ENCODE measurements around the gene PKP1.

Gene PKP1

GRCh38 chr1:201304126-201304525 lies 20.8 kb downstream of the PKP1 start:
- H3K36me3 ChIP-seq (ENCODE audit: low read length) = no peaks in the 10 kb centered on the region
- H2AFZ ChIP-seq (ENCODE audit: low read depth, low read length, severe bottlenecking) = no peak overlapping the region
- H3K9me3 ChIP-seq (ENCODE audit: insufficient read depth, low read length) = no peaks in the 10 kb centered on the region
- no peaks in the 10 kb centered on the region for H4K20me1 ChIP-seq (ENCODE audit: low read depth, low read length)
- TF ChIP-seq EZH2phosphoT487 (conservative IDR thresholded peaks at IDR 0.05; ENCODE audit: low read length) (no peak), CTCF (IDR thresholded peaks at IDR 0.05; ENCODE audit: insufficient read depth, low read length, poor library complexity, severe bottlenecking) (no peak)
- H3K9me2 ChIP-seq (replicated peaks; ENCODE audit: insufficient read depth, low read length) = no peaks in the 10 kb centered on the region
- H3K4me3 ChIP-seq (ENCODE audit: insufficient read depth, low read length, poor library complexity, severe bottlenecking) = no peak overlapping the region
- no peak overlapping the region for H3K9ac ChIP-seq (ENCODE audit: low read length)
- no peak overlapping the region for H3K4me2 ChIP-seq (ENCODE audit: low read depth, low read length, poor library complexity, severe bottlenecking)
- no peaks in the 10 kb centered on the region for H3K27me3 ChIP-seq (ENCODE audit: low read length)
- no peaks in the 10 kb centered on the region for H3F3A ChIP-seq (ENCODE audit: insufficient read depth)
- H3K79me2 ChIP-seq (ENCODE audit: insufficient read depth, low read length) = no peaks in the 10 kb centered on the region
- H3K27ac ChIP-seq (ENCODE audit: low read depth, low read length) = no peak overlapping the region

- H3K36me3 ChIP-seq (ENCODE audit: low read length) = no peaks in the 10 kb centered on the region
- H3K4me3 ChIP-seq (ENCODE audit: insufficient read depth, low read length, poor library complexity, severe bottlenecking) = no peak overlapping the region
- H4K20me1 ChIP-seq (ENCODE audit: low read depth, low read length) = no peaks in the 10 kb centered on the region
- H3K79me2 ChIP-seq (ENCODE audit: insufficient read depth, low read length) = no peaks in the 10 kb centered on the region
- H3K9me3 ChIP-seq (ENCODE audit: insufficient read depth, low read length) = no peaks in the 10 kb centered on the region
- no peak overlapping the region for H3K4me2 ChIP-seq (ENCODE audit: low read depth, low read length, poor library complexity, severe bottlenecking)
- no peak overlapping the region for H3K27ac ChIP-seq (ENCODE audit: low read depth, low read length)
- TF ChIP-seq EZH2phosphoT487 (conservative IDR thresholded peaks at IDR 0.05; ENCODE audit: low read length) = no peak
- TF ChIP-seq CTCF (IDR thresholded peaks at IDR 0.05; ENCODE audit: insufficient read depth, low read length, poor library complexity, severe bottlenecking) = no peak
- H3F3A ChIP-seq (ENCODE audit: insufficient read depth) = no peaks in the 10 kb centered on the region
- H3K27me3 ChIP-seq (ENCODE audit: low read length) = no peaks in the 10 kb centered on the region
- no peak overlapping the region for H3K9ac ChIP-seq (ENCODE audit: low read length)
- no peaks in the 10 kb centered on the region for H3K9me2 ChIP-seq (replicated peaks; ENCODE audit: insufficient read depth, low read length)
- no peak overlapping the region for H2AFZ ChIP-seq (ENCODE audit: low read depth, low read length, severe bottlenecking)
Observed at GRCh38 chr1:201305815-201306214, 22.5 kb downstream of the PKP1 start.

GRCh38 chr1:201307231-201307630 lies 23.9 kb downstream of the PKP1 start:
- Histone ChIP-seq H2AFZ (ENCODE audit: low read depth, low read length, severe bottlenecking) (no peak overlapping the region), H3K36me3 (ENCODE audit: low read length) (no peaks in the 10 kb centered on the region), H3K79me2 (ENCODE audit: insufficient read depth, low read length) (no peaks in the 10 kb centered on the region), H3K9me2 (replicated peaks; ENCODE audit: insufficient read depth, low read length) (no peaks in the 10 kb centered on the region), H3K9me3 (ENCODE audit: insufficient read depth, low read length) (no peaks in the 10 kb centered on the region), H4K20me1 (ENCODE audit: low read depth, low read length) (no peaks in the 10 kb centered on the region), H3F3A (ENCODE audit: insufficient read depth) (no peaks in the 10 kb centered on the region), H3K27ac (ENCODE audit: low read depth, low read length) (no peak overlapping the region), H3K27me3 (ENCODE audit: low read length) (no peaks in the 10 kb centered on the region), H3K4me3 (ENCODE audit: insufficient read depth, low read length, poor library complexity, severe bottlenecking) (no peak overlapping the region), H3K4me2 (ENCODE audit: low read depth, low read length, poor library complexity, severe bottlenecking) (no peak overlapping the region), H3K9ac (ENCODE audit: low read length) (no peak overlapping the region)
- no peak for TF ChIP-seq CTCF (IDR thresholded peaks at IDR 0.05; ENCODE audit: insufficient read depth, low read length, poor library complexity, severe bottlenecking)
- no peak for TF ChIP-seq EZH2phosphoT487 (conservative IDR thresholded peaks at IDR 0.05; ENCODE audit: low read length)
